Gastroesophageal sphincter (tissue), 3 donors: ENCODE data around the gene C14orf180.

Source experiments
- CTCF ChIP-seq, 4 experiments: fragments of 200-600 bp in 2 of 4; fragments of 450-650 bp in 2 of 4; sonication (generic) in 1 of 4; IDR thresholded peaks; one replicate each; pipeline ENCODE4 v1.5.1; 2017 to 2019; ENCODE audit warnings: antibody characterized with exemption in 4 of 4, mild to moderate bottlenecking in 2 of 4, moderate library complexity in 2 of 4
- POLR2AphosphoS5 ChIP-seq: sonication (generic); formaldehyde crosslinking; IDR thresholded peaks from one replicate; pipeline ENCODE4 v1.6.1; 2017; ENCODE audit warnings: antibody characterized with exemption

- TF ChIP-seq CTCF (IDR thresholded peaks at IDR 0.05) (no peak), POLR2AphosphoS5 (no peak)
These were observed 24.7 kb upstream of the C14orf180 start for GRCh38 chr14:104554608-104555429.
